ENCODE data around the gene PPP1R12C.
A peak's percentile ranks its signal among the peaks of the same experiment; 100 is the strongest.
"Not testable (repeated sequence)": the region's sequence is repeated elsewhere in the genome, so short reads cannot be mapped to it uniquely, and the experiment has no call there.

Gene PPP1R12C

GRCh38 chr19:55078996-55079395, 38.4 kb downstream of the PPP1R12C start:
- Mint-ChIP-seq H3K4me1 (peaks cover 22% of the 10 kb centered on the region), H3K9me3 (no peaks in the 10 kb centered on the region), H3K4me3 (no peak overlapping the region), H3K27ac (no peak overlapping the region), H3K27me3 (peaks cover 20% of the 10 kb centered on the region), H3K36me3 (no peaks in the 10 kb centered on the region)

- Mint-ChIP-seq H3K4me1 (peaks cover 12% of the 10 kb centered on the region), H3K9me3 (no peaks in the 10 kb centered on the region), H3K27me3 (peaks cover 16% of the 10 kb centered on the region), H3K27ac (no peak overlapping the region), H3K36me3 (peaks cover 2% of the 10 kb centered on the region), H3K4me3 (no peak overlapping the region)
Observed at GRCh38 chr19:55077106-55077505, 40.3 kb downstream of the PPP1R12C start.

- Mint-ChIP-seq H3K36me3 (peaks cover 2% of the 10 kb centered on the region), H3K27ac (no peak overlapping the region), H3K27me3 (peaks cover 21% of the 10 kb centered on the region), H3K4me3 (no peak overlapping the region), H3K4me1 (peaks cover 12% of the 10 kb centered on the region), H3K9me3 (no peaks in the 10 kb centered on the region)
Observed at GRCh38 chr19:55076321-55076720, 41.1 kb downstream of the PPP1R12C start.

GRCh38 chr19:55075371-55075998, 42.0 kb downstream of the PPP1R12C start, which contains the start of gene EPS8L1:
EPS8L1 (plus strand) TSS chr19:55075869; CDS start chr19:55076445, 576 bp downstream.
- Mint-ChIP-seq H3K4me3 (no peak within 1 kb of the TSS), H3K27ac (peak within 1 kb of the TSS; percentile 41), H3K36me3 (peaks cover 2% of the 10 kb centered on the region), H3K27me3 (peaks cover 21% of the 10 kb centered on the region), H3K9me3 (no peaks in the 10 kb centered on the region), H3K4me1 (peaks cover 6% of the 10 kb centered on the region)

GRCh38 chr19:55071913-55072312, 45.5 kb downstream of the PPP1R12C start:
- no peak overlapping the region for H3K27ac Mint-ChIP-seq

GRCh38 chr19:55071129-55071502, 46.3 kb downstream of the PPP1R12C start:
- H3K4me3 Mint-ChIP-seq, result no peak overlapping the region
- H3K4me1 Mint-ChIP-seq, result peaks cover 9% of the 10 kb centered on the region
- no peaks in the 10 kb centered on the region for H3K9me3 Mint-ChIP-seq
- peaks cover 41% of the 10 kb centered on the region for H3K27me3 Mint-ChIP-seq
- no peak overlapping the region for H3K27ac Mint-ChIP-seq
- H3K36me3 Mint-ChIP-seq, result peaks cover 5% of the 10 kb centered on the region

More at GRCh38 chr19:55071913-55072312, 45.5 kb downstream of the PPP1R12C start:
- H3K9me3 Mint-ChIP-seq, result no peaks in the 10 kb centered on the region
- peaks cover 9% of the 10 kb centered on the region for H3K4me1 Mint-ChIP-seq
- H3K36me3 Mint-ChIP-seq, result peaks cover 5% of the 10 kb centered on the region
- peaks cover 44% of the 10 kb centered on the region for H3K27me3 Mint-ChIP-seq
- no peak overlapping the region for H3K4me3 Mint-ChIP-seq

- Mint-ChIP-seq H3K4me3 (no peak overlapping the region), H3K4me1 (peaks cover 9% of the 10 kb centered on the region), H3K27me3 (peaks cover 41% of the 10 kb centered on the region), H3K27ac (no peak overlapping the region), H3K36me3 (peaks cover 5% of the 10 kb centered on the region), H3K9me3 (no peaks in the 10 kb centered on the region)
Observed at GRCh38 chr19:55070466-55071128, 46.8 kb downstream of the PPP1R12C start.

GRCh38 chr19:55069865-55070197, 47.6 kb downstream of the PPP1R12C start:
- Mint-ChIP-seq H3K4me3 (no peak overlapping the region), H3K4me1 (peaks cover 9% of the 10 kb centered on the region), H3K36me3 (peaks cover 5% of the 10 kb centered on the region), H3K9me3 (no peaks in the 10 kb centered on the region), H3K27me3 (peaks cover 43% of the 10 kb centered on the region), H3K27ac (peak overlapping the region; percentile 32)

- peaks cover 43% of the 10 kb centered on the region for H3K27me3 Mint-ChIP-seq
- peak overlapping the region; percentile 71 for H3K4me3 Mint-ChIP-seq
Observed at GRCh38 chr19:55068950-55069864, 48.2 kb downstream of the PPP1R12C start.

GRCh38 chr19:55067869-55068268, 49.6 kb downstream of the PPP1R12C start:
- H3K9me3 Mint-ChIP-seq, result no peaks in the 10 kb centered on the region
- H3K4me1 Mint-ChIP-seq, result peaks cover 9% of the 10 kb centered on the region
- peaks cover 41% of the 10 kb centered on the region for H3K27me3 Mint-ChIP-seq
- peaks cover 5% of the 10 kb centered on the region for H3K36me3 Mint-ChIP-seq
- H3K4me3 Mint-ChIP-seq, result no peak overlapping the region
- no peak overlapping the region for H3K27ac Mint-ChIP-seq

More at GRCh38 chr19:55068950-55069864, 48.2 kb downstream of the PPP1R12C start:
- peaks cover 5% of the 10 kb centered on the region for H3K36me3 Mint-ChIP-seq
- no peaks in the 10 kb centered on the region for H3K9me3 Mint-ChIP-seq
- peaks cover 9% of the 10 kb centered on the region for H3K4me1 Mint-ChIP-seq
- peak overlapping the region; percentile 32 for H3K27ac Mint-ChIP-seq

- Mint-ChIP-seq H3K27me3 (peaks cover 33% of the 10 kb centered on the region), H3K4me3 (no peak overlapping the region), H3K4me1 (peaks cover 20% of the 10 kb centered on the region), H3K9me3 (no peaks in the 10 kb centered on the region), H3K27ac (no peak overlapping the region), H3K36me3 (peaks cover 3% of the 10 kb centered on the region)
Observed at GRCh38 chr19:55066107-55066709, 51.2 kb downstream of the PPP1R12C start.

- H3K9me3 Mint-ChIP-seq, result not testable (repeated sequence)
Observed at GRCh38 chr19:55065516-55065915, 51.9 kb downstream of the PPP1R12C start.

GRCh38 chr19:55063492-55063843, 54.0 kb downstream of the PPP1R12C start:
- Mint-ChIP-seq H3K27me3 (peaks cover 17% of the 10 kb centered on the region), H3K36me3 (peaks cover under 1% of the 10 kb centered on the region), H3K27ac (no peak overlapping the region), H3K4me1 (peaks cover 19% of the 10 kb centered on the region), H3K9me3 (no peaks in the 10 kb centered on the region), H3K4me3 (peak overlapping the region; percentile 85)

More at GRCh38 chr19:55065516-55065915, 51.9 kb downstream of the PPP1R12C start:
- H3K27me3 Mint-ChIP-seq, result peaks cover 31% of the 10 kb centered on the region
- H3K36me3 Mint-ChIP-seq, H3K4me3 Mint-ChIP-seq, H3K27ac Mint-ChIP-seq: not testable (repeated sequence)
- peaks cover 22% of the 10 kb centered on the region for H3K4me1 Mint-ChIP-seq

GRCh38 chr19:55062735-55063491, 54.5 kb downstream of the PPP1R12C start, which contains the start of gene RDH13:
RDH13 (minus strand) TSS chr19:55063148; CDS start chr19:55063032, 116 bp downstream.
- H3K9me3 Mint-ChIP-seq, result no peaks in the 10 kb centered on the region
- peak within 1 kb of the TSS; percentile 85 for H3K4me3 Mint-ChIP-seq
- peaks cover 19% of the 10 kb centered on the region for H3K4me1 Mint-ChIP-seq
- peaks cover 3% of the 10 kb centered on the region for H3K36me3 Mint-ChIP-seq
- peaks cover 14% of the 10 kb centered on the region for H3K27me3 Mint-ChIP-seq
- H3K27ac Mint-ChIP-seq, result no peak within 1 kb of the TSS

GRCh38 chr19:55060287-55060686, 57.1 kb downstream of the PPP1R12C start:
- peaks cover 19% of the 10 kb centered on the region for H3K4me1 Mint-ChIP-seq
- H3K9me3 Mint-ChIP-seq, H3K27me3 Mint-ChIP-seq, H3K4me3 Mint-ChIP-seq, H3K27ac Mint-ChIP-seq, H3K36me3 Mint-ChIP-seq: not testable (repeated sequence)
